A673 (cell line): ENCODE data around the gene SUCLG1. TPM values are rescaled to one million over a fixed set of nuclear protein-coding genes. Genes with fewer than 3 reads are reported as not detected.
A peak's percentile ranks its signal among the peaks of the same experiment; 100 is the strongest.

Experiments
- BruUV-seq: library from RNA; stranded (reverse); fragments of 400-500 nt; replicated peaks from 2 replicates; lab custom pipeline; 2021; lab: Mats Ljungman, UMichigan
- CTCF ChIA-PET: fragments of 300-600 bp; sonication (Branson Sonifier 250); formaldehyde crosslinking; loops from one replicate; lab custom pipeline; 2022; ENCODE audit warnings: antibody characterized with exemption; lab: Charles Lee
- POLR2A ChIA-PET: fragments of 300-600 bp; sonication (Branson Sonifier 250); formaldehyde crosslinking; loops from one replicate; lab custom pipeline; 2022; ENCODE audit warnings: antibody characterized with exemption; ENCODE audit not compliant: low non-redundant PET; lab: Charles Lee
- DNase-seq: peaks from one replicate; pipeline ENCODE4 v3.0.0-alpha.2; 2015; ENCODE audit warnings: low spot score
- H3K27ac ChIP-seq: fragments of 200-600 bp; sonication (generic); 2 replicates; pipeline ENCODE4 v1.5.1; 2016; ENCODE audit warnings: mixed run types, low read depth, mild to moderate bottlenecking, mixed read lengths, antibody characterized with exemption, low read length; ENCODE audit not compliant: poor library complexity, severe bottlenecking
- H3K27me3 ChIP-seq: fragments of 200-600 bp; sonication (generic); replicated peaks from 2 replicates; pipeline ENCODE4 v1.6.1; 2017; ENCODE audit warnings: mixed run types, low read depth, mild to moderate bottlenecking, mixed read lengths, antibody characterized with exemption, low read length; ENCODE audit not compliant: insufficient read depth, poor library complexity
- H3K36me3 ChIP-seq: fragments of 200-600 bp; sonication (generic); 2 replicates; pipeline ENCODE4 v1.6.1; 2016; ENCODE audit warnings: mixed run types, mild to moderate bottlenecking, mixed read lengths, antibody characterized with exemption, low read length; ENCODE audit not compliant: insufficient read depth, poor library complexity, severe bottlenecking
- H3K4me1 ChIP-seq: fragments of 200-600 bp; sonication (generic); 2 replicates; pipeline ENCODE4 v1.6.1; 2017; ENCODE audit warnings: mixed run types, mild to moderate bottlenecking, mixed read lengths, antibody characterized with exemption, low read length; ENCODE audit not compliant: insufficient read depth, poor library complexity, severe bottlenecking
- H3K4me3 ChIP-seq: fragments of 200-600 bp; sonication (generic); 2 replicates; pipeline ENCODE4 v1.5.1; 2016; ENCODE audit warnings: low read depth, mixed run types, mild to moderate bottlenecking, mixed read lengths, low read length; ENCODE audit not compliant: poor library complexity, severe bottlenecking
- H3K9me3 ChIP-seq: fragments of 200-600 bp; sonication (generic); 2 replicates; pipeline ENCODE4 v1.6.1; 2016; ENCODE audit warnings: mixed run types, low read depth, mild to moderate bottlenecking, mixed read lengths, antibody characterized with exemption, low read length; ENCODE audit not compliant: poor library complexity, severe bottlenecking
- EZH2 ChIP-seq: fragments of 200-600 bp; sonication (generic); IDR thresholded peaks from 2 replicates; pipeline ENCODE4 v1.6.1; 2017; ENCODE audit warnings: borderline replicate concordance, low read depth, mild to moderate bottlenecking, mixed read lengths, antibody characterized with exemption, low read length; ENCODE audit not compliant: poor library complexity, severe bottlenecking
- intact Hi-C: fragments of 100-400 bp; cut with micrococcal nuclease; formaldehyde crosslinking; loops from one replicate; pipeline ENCODE4 v1.10.0; 2022; ENCODE audit not compliant: unreplicated experiment
- total RNA-seq: library from RNA; stranded (reverse); gene quantifications from 2 replicates; pipeline ENCODE4 v1.2.3, GENCODE V29; 2021
- TF ChIP-seq, protein P1 (sequence below): fragments of 300-800, 200-600 bp; sonication (generic); conservative IDR thresholded peaks from 2 replicates; pipeline ENCODE4 v1.5.1; 2017; ENCODE audit warnings: low read depth, mild to moderate bottlenecking, antibody characterized with exemption, low read length, moderate library complexity, mixed read lengths

SUCLG1 gene
- total RNA-seq, 1 experiment from 2014 or later: 88.1 TPM

DNA sequence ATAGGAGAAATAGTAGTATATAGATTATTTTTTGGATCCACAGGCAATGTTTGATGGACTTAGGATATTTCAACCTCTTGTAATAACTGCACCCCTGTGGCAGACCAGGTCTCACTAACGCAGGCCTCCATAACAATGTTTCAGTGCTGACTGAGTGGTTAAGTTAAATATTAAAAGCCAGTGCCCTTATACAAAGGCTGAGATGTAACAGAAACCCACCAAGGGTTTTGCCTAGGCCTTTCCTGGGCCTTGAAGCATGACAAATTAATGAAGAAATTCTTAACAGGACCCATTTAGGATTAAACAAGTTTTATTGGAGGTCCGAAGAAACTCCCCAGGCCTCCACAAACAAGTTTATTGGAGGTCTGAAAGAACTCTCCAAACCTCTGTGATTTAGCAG is 1.6 kb upstream of the SUCLG1 start:
- Histone ChIP-seq H3K4me1 (peaks cover 7% of the 10 kb centered on the region), H3K36me3 (no peaks in the 10 kb centered on the region), H3K27ac (no peak overlapping the region), H3K9me3 (no peaks in the 10 kb centered on the region), H3K27me3 (no peaks in the 10 kb centered on the region), H3K4me3 (no peak overlapping the region)
- TF ChIP-seq, protein P1, sequence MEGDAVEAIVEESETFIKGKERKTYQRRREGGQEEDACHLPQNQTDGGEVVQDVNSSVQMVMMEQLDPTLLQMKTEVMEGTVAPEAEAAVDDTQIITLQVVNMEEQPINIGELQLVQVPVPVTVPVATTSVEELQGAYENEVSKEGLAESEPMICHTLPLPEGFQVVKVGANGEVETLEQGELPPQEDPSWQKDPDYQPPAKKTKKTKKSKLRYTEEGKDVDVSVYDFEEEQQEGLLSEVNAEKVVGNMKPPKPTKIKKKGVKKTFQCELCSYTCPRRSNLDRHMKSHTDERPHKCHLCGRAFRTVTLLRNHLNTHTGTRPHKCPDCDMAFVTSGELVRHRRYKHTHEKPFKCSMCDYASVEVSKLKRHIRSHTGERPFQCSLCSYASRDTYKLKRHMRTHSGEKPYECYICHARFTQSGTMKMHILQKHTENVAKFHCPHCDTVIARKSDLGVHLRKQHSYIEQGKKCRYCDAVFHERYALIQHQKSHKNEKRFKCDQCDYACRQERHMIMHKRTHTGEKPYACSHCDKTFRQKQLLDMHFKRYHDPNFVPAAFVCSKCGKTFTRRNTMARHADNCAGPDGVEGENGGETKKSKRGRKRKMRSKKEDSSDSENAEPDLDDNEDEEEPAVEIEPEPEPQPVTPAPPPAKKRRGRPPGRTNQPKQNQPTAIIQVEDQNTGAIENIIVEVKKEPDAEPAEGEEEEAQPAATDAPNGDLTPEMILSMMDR: no peak
- no peak for TF ChIP-seq EZH2
- intact Hi-C loops: no loop called here
- BruUV-seq: no TSS peak
- no peak for DNase-seq
- ChIA-PET CTCF (no interaction called here), POLR2A (no interaction called here)

DNA sequence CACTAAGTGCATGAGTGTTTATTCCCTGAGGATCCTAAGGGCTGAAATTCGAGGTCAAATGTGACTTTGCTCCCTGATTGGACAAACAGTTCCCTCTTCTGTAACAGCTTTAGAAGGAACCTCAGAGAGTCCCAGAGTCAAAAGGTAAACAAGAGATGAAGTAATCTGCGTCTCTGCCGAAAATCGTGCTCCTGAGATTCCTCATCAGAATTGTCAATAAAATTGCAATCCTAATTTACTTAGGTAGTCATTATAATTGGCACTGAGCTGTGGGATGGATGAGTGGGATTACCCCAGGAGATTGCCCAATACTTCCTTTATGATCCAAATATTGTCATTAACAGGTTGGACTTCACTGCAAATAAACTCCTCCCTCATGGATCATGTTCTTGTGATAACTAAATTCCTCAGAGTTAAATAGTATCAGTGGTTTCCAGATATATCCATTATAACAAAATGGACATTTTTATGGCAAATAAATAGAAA is 907 bp upstream of the SUCLG1 start:
- Histone ChIP-seq H3K27me3 (no peaks in the 10 kb centered on the region), H3K9me3 (no peaks in the 10 kb centered on the region), H3K4me1 (peaks cover 7% of the 10 kb centered on the region), H3K36me3 (no peaks in the 10 kb centered on the region), H3K27ac (no peak overlapping the region), H3K4me3 (peak overlapping the region; percentile 90)
- ChIA-PET CTCF (no interaction called here), POLR2A (no interaction called here)
- DNase-seq: no peak
- TF ChIP-seq EZH2: no peak
- TF ChIP-seq, protein P1: no peak
- intact Hi-C loops: no loop called here
- BruUV-seq: TSS peak; percentile 91

DNA sequence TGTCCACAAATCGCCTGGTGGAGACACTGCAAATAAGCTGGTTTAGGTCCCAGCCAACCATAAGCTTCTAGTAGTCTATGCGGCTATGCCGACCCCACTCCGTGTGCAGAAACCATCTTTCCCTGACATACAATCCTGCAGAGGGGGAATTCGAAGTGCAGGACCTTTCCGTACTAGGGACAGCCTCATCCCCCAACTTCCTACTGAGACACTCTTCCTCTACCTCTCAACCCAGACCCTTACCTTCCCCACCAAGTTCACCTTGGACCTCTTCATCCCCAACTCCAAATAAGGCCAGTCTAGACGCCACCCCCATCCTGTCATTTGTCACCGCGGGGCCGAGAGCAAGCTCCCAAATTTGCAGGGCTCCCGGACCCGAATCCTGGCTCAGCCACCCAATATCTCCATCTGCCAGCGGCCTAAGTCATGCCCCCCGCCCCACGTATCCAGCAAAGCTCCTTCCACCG is 496 bp downstream of the SUCLG1 start:
- H3K4me1 ChIP-seq: peaks cover 7% of the 10 kb centered on the region
- peak; percentile 35 for DNase-seq
- POLR2A ChIA-PET: no interaction called here
- peak overlapping the region; percentile 90 for H3K4me3 ChIP-seq
- no peaks in the 10 kb centered on the region for H3K9me3 ChIP-seq
- H3K36me3 ChIP-seq: no peaks in the 10 kb centered on the region
- CTCF ChIA-PET: no interaction called here
- no peak for TF ChIP-seq EZH2
- TF ChIP-seq, protein P1: no peak
- peak overlapping the region; percentile 83 for H3K27ac ChIP-seq
- BruUV-seq: TSS peak; percentile 56
- intact Hi-C loops: no loop called here
- H3K27me3 ChIP-seq: no peaks in the 10 kb centered on the region
